H1 (cell line): ENCODE data around the gene RAB3IP.

ENCODE experiments used
- BCL11A ChIP-seq, 2 experiments: IDR thresholded peaks; one replicate each; pipeline ENCODE4 v1.6.1; 2011; ENCODE audit warnings: low read depth in 2 of 2, low read length in 2 of 2, mild to moderate bottlenecking in 2 of 2
- CEBPB ChIP-seq: IDR thresholded peaks from 2 replicates; pipeline ENCODE4 v1.6.1; 2012; ENCODE audit warnings: low read depth, low read length
- CTCF ChIP-seq, 3 experiments: IDR thresholded peaks; 1 replicate in 2 of 3; 2 replicates in 1 of 3; pipeline versions ENCODE4 v1.5.1 to v1.6.1; 2011; ENCODE audit warnings: low read length in 3 of 3, mild to moderate bottlenecking in 3 of 3, inconsistent platforms in 2 of 3, low read depth in 1 of 3, moderate library complexity in 1 of 3; ENCODE audit not compliant: insufficient read depth in 1 of 3; ENCODE audit errors: control extremely low read depth in 1 of 3
- GTF2F1 ChIP-seq: IDR thresholded peaks from 2 replicates; pipeline ENCODE4 v1.6.1; 2012; ENCODE audit warnings: low read depth, low read length, improper control_type of control experiment, borderline replicate concordance
- KDM4A ChIP-seq: IDR thresholded peaks from one replicate; pipeline ENCODE4 v1.7.1; 2012; ENCODE audit warnings: low read depth, mild to moderate bottlenecking, moderate library complexity, low read length, inconsistent platforms; ENCODE audit not compliant: severe bottlenecking
- MAX ChIP-seq: IDR thresholded peaks from 2 replicates; pipeline ENCODE4 v1.6.1; 2012; ENCODE audit warnings: inconsistent platforms
- POLR2A ChIP-seq, 2 experiments: IDR thresholded peaks; 1 replicate in 1 of 2; 2 replicates in 1 of 2; pipeline ENCODE4 v1.6.1; 2011; ENCODE audit warnings: low read depth in 2 of 2, low read length in 2 of 2, mild to moderate bottlenecking in 2 of 2; ENCODE audit errors: control extremely low read depth in 1 of 2
- RFX5 ChIP-seq: IDR thresholded peaks from 2 replicates; pipeline ENCODE4 v1.6.1; 2011; ENCODE audit warnings: low read depth, low read length, improper control_type of control experiment, borderline replicate concordance
- RNF2 ChIP-seq: fragments of 200-900, 300-1000 bp; sonication (generic); IDR thresholded peaks from 2 replicates; pipeline ENCODE4 v1.7.1; 2016; ENCODE audit warnings: borderline replicate concordance, low read depth, mild to moderate bottlenecking, antibody characterized with exemption, low read length; ENCODE audit not compliant: poor library complexity, severe bottlenecking; ENCODE audit errors: missing control alignments
- RXRA ChIP-seq: IDR thresholded peaks from 2 replicates; pipeline ENCODE4 v1.6.1; 2011; ENCODE audit warnings: low read depth, mild to moderate bottlenecking, low read length, moderate library complexity; ENCODE audit not compliant: insufficient read depth
- SP2 ChIP-seq: IDR thresholded peaks from 2 replicates; pipeline ENCODE4 v1.6.1; 2012; ENCODE audit warnings: mild to moderate bottlenecking, low read length, inconsistent platforms
- SUZ12 ChIP-seq: fragments of 200-600 bp; sonication (generic); IDR thresholded peaks from 2 replicates; pipeline ENCODE4 v1.6.1; 2012; ENCODE audit warnings: mild to moderate bottlenecking, inconsistent platforms, low read length, moderate library complexity, mixed read lengths
- TAF1 ChIP-seq: IDR thresholded peaks from 2 replicates; pipeline ENCODE4 v1.6.1; 2011; ENCODE audit warnings: mild to moderate bottlenecking, low read depth, low read length
- TCF12 ChIP-seq: IDR thresholded peaks from 2 replicates; pipeline ENCODE4 v1.6.1; 2011; ENCODE audit warnings: low read depth, mild to moderate bottlenecking, low read length

- no peak for TF ChIP-seq GTF2F1
- TF ChIP-seq CTCF (IDR thresholded peaks at IDR 0.05; ENCODE audit: control extremely low read depth in 1 of 3, insufficient read depth in 1 of 3, low read depth in 1 of 3, low read length in 3 of 3), result peak in 1 of 3 experiments; percentile 1; a peak in 1 of 4 replicates
- TF ChIP-seq KDM4A, result no peak
- TF ChIP-seq TCF12, result no peak
- TF ChIP-seq POLR2A (IDR thresholded peaks at IDR 0.05; ENCODE audit: control extremely low read depth in 1 of 2, low read depth in 2 of 2, low read length in 2 of 2), result no peak
- TF ChIP-seq SUZ12, result no peak
- TF ChIP-seq TAF1, result no peak
- no peak for TF ChIP-seq MAX
- no peak for TF ChIP-seq RFX5
- TF ChIP-seq RNF2, result no peak
- TF ChIP-seq SP2, result no peak
- TF ChIP-seq BCL11A (IDR thresholded peaks at IDR 0.05; ENCODE audit: low read depth in 2 of 2, low read length in 2 of 2), result no peak
- no peak for TF ChIP-seq CEBPB
- TF ChIP-seq RXRA, result no peak
Measured at GRCh38 chr12:69837191-69837590, 98.5 kb downstream of the RAB3IP start.
